ENCODE results near the gene MCTP1. TPM values are rescaled to one million over a fixed set of nuclear protein-coding genes. Genes with fewer than 3 reads are reported as not detected.

Gene MCTP1
- total RNA-seq, 4 donors from 2014 or later, result 3.3 to 31.4 (median 13.4) TPM

GRCh38 chr5:94857111-94857510 is 427.8 kb downstream of the MCTP1 start:
- 23% methylated on average over 2 of the region's 2 CpGs for WGBS, 2 donors (ENCODE audit: low coverage in 1 of 2)

GRCh38 chr5:94856257-94856800 is 428.6 kb downstream of the MCTP1 start:
- H3K9me3 ChIP-seq, result no peaks in the 10 kb centered on the region
- WGBS, 2 donors (ENCODE audit: low coverage in 1 of 2), result 64 to 74% methylated on average over 3 of the region's 3 CpGs
- no peaks in the 10 kb centered on the region for H3K4me1 ChIP-seq
- H3K36me3 ChIP-seq, result no peaks in the 10 kb centered on the region
- in situ Hi-C loops (cut with MboI; ENCODE audit: low pct_ligation_motif_present in 1 of 4, low pct_unique_long_range_greater_than_20kb in 1 of 4, low sequenced_read_pairs in 3 of 4), result no loop called here
- TF ChIP-seq POLR2A (IDR thresholded peaks at IDR 0.05), result no peak
- TF ChIP-seq POLR2AphosphoS5 (IDR thresholded peaks at IDR 0.05), result no peak
- no peak overlapping the region for H3K27ac ChIP-seq
- intact Hi-C loops (cut with DNase I; ENCODE audit: low total_unique reads), result no loop called here
- H3K4me3 ChIP-seq, result no peak overlapping the region
- no peaks in the 10 kb centered on the region for H3K27me3 ChIP-seq
- no peak for DNase-seq

More at GRCh38 chr5:94857111-94857510, 427.8 kb downstream of the MCTP1 start:
- Histone ChIP-seq H3K27ac (no peak overlapping the region), H3K36me3 (no peaks in the 10 kb centered on the region), H3K9me3 (no peaks in the 10 kb centered on the region), H3K4me1 (no peaks in the 10 kb centered on the region), H3K27me3 (no peaks in the 10 kb centered on the region), H3K4me3 (no peak overlapping the region)
- intact Hi-C loops (cut with DNase I; ENCODE audit: low total_unique reads), result no loop called here
- DNase-seq, result no peak
- TF ChIP-seq POLR2A (IDR thresholded peaks at IDR 0.05) (no peak), EP300 (IDR thresholded peaks at IDR 0.05; ENCODE audit: low read depth) (no peak), POLR2AphosphoS5 (IDR thresholded peaks at IDR 0.05) (no peak), CTCF (IDR thresholded peaks at IDR 0.05) (no peak)
- in situ Hi-C loops (cut with MboI; ENCODE audit: low pct_ligation_motif_present in 1 of 4, low pct_unique_long_range_greater_than_20kb in 1 of 4, low sequenced_read_pairs in 3 of 4), result no loop called here

GRCh38 chr5:94855543-94855942 is 429.4 kb downstream of the MCTP1 start:
- Histone ChIP-seq H3K27ac (no peak overlapping the region), H3K4me1 (no peaks in the 10 kb centered on the region), H3K36me3 (no peaks in the 10 kb centered on the region), H3K27me3 (no peaks in the 10 kb centered on the region), H3K4me3 (no peak overlapping the region), H3K9me3 (no peaks in the 10 kb centered on the region)
- intact Hi-C loops (cut with DNase I; ENCODE audit: low total_unique reads) (no loop called here), in situ Hi-C loops (cut with MboI; ENCODE audit: low pct_ligation_motif_present in 1 of 4, low pct_unique_long_range_greater_than_20kb in 1 of 4, low sequenced_read_pairs in 3 of 4) (no loop called here)
- WGBS, 2 donors (ENCODE audit: low coverage in 1 of 2), result 61% methylated on average over 6 of the region's 6 CpGs
- DNase-seq, result no peak
- TF ChIP-seq CTCF (IDR thresholded peaks at IDR 0.05) (no peak), EP300 (IDR thresholded peaks at IDR 0.05; ENCODE audit: low read depth) (no peak)

- intact Hi-C loops (cut with DNase I; ENCODE audit: low total_unique reads) (no loop called here), in situ Hi-C loops (cut with MboI; ENCODE audit: low pct_ligation_motif_present in 1 of 4, low pct_unique_long_range_greater_than_20kb in 1 of 4, low sequenced_read_pairs in 3 of 4) (no loop called here)
- H3K27ac ChIP-seq, result no peak overlapping the region
- no peaks in the 10 kb centered on the region for H3K4me1 ChIP-seq
- WGBS, 2 donors (ENCODE audit: low coverage in 1 of 2), result 43 to 73% methylated on average over 2 of the region's 2 CpGs
- H3K27me3 ChIP-seq, result no peaks in the 10 kb centered on the region
- no peak for DNase-seq
- TF ChIP-seq POLR2AphosphoS5 (IDR thresholded peaks at IDR 0.05) (no peak), EP300 (IDR thresholded peaks at IDR 0.05; ENCODE audit: low read depth) (no peak), CTCF (IDR thresholded peaks at IDR 0.05) (no peak), POLR2A (IDR thresholded peaks at IDR 0.05) (no peak)
- H3K36me3 ChIP-seq, result no peaks in the 10 kb centered on the region
- no peaks in the 10 kb centered on the region for H3K9me3 ChIP-seq
- no peak overlapping the region for H3K4me3 ChIP-seq
Measured at GRCh38 chr5:94853120-94853519, 431.8 kb downstream of the MCTP1 start.

GRCh38 chr5:94850960-94851359 is 433.9 kb downstream of the MCTP1 start:
- TF ChIP-seq CTCF (IDR thresholded peaks at IDR 0.05) (no peak), EP300 (IDR thresholded peaks at IDR 0.05; ENCODE audit: low read depth) (no peak), POLR2A (IDR thresholded peaks at IDR 0.05) (no peak), POLR2AphosphoS5 (IDR thresholded peaks at IDR 0.05) (no peak)
- 65 to 75% methylated on average over 1 of the region's 1 CpG for WGBS, 2 donors (ENCODE audit: low coverage in 1 of 2)
- Histone ChIP-seq H3K27ac (no peak overlapping the region), H3K36me3 (no peaks in the 10 kb centered on the region), H3K4me1 (no peaks in the 10 kb centered on the region), H3K4me3 (no peak overlapping the region), H3K9me3 (no peaks in the 10 kb centered on the region), H3K27me3 (no peaks in the 10 kb centered on the region)
- in situ Hi-C loops (cut with MboI; ENCODE audit: low pct_ligation_motif_present in 1 of 4, low pct_unique_long_range_greater_than_20kb in 1 of 4, low sequenced_read_pairs in 3 of 4), result no loop called here
- DNase-seq, result no peak
- intact Hi-C loops (cut with DNase I; ENCODE audit: low total_unique reads), result no loop called here

Data from transverse colon (tissue), 4 donors.